SU-DHL-6 (cell line): Measurements from ENCODE around the gene CASK.

Experiments used
- CTCF ChIP-seq: fragments of 200-600 bp; sonication (generic); IDR thresholded peaks from one replicate; pipeline ENCODE4 v1.5.1; 2017; ENCODE audit warnings: antibody characterized with exemption, mild to moderate bottlenecking, low read length, moderate library complexity; ENCODE audit not compliant: insufficient read depth, poor library complexity, severe bottlenecking
- EZH2phosphoT487 ChIP-seq: fragments of 200-600 bp; sonication (generic), shearing (Covaris generic); conservative IDR thresholded peaks from 2 replicates; pipeline ENCODE4 v1.6.1; 2018; ENCODE audit warnings: mild to moderate bottlenecking, antibody characterized with exemption, low read length, moderate library complexity, mixed read lengths

GRCh38 chrX:41739871-41740270, 183.5 kb downstream of the CASK start:
- TF ChIP-seq CTCF (no peak), EZH2phosphoT487 (no peak)
